OCI-LY7 (cell line): ENCODE data around the gene VPS4A.

Source experiments
- EZH2phosphoT487 ChIP-seq: fragments of 200-600 bp; sonication (generic); IDR thresholded peaks from 2 replicates; pipeline ENCODE4 v1.6.1; 2018; ENCODE audit warnings: low read depth, borderline replicate concordance, mild to moderate bottlenecking, mixed run types, antibody characterized with exemption, low read length, moderate library complexity, mixed read lengths
- TF ChIP-seq, protein P1 (sequence below): fragments of 200-600 bp; sonication (generic); conservative IDR thresholded peaks from 2 replicates; pipeline ENCODE4 v1.5.1; 2014; ENCODE audit warnings: mild to moderate bottlenecking, antibody characterized with exemption, low read length, moderate library complexity, mixed read lengths

DNA sequence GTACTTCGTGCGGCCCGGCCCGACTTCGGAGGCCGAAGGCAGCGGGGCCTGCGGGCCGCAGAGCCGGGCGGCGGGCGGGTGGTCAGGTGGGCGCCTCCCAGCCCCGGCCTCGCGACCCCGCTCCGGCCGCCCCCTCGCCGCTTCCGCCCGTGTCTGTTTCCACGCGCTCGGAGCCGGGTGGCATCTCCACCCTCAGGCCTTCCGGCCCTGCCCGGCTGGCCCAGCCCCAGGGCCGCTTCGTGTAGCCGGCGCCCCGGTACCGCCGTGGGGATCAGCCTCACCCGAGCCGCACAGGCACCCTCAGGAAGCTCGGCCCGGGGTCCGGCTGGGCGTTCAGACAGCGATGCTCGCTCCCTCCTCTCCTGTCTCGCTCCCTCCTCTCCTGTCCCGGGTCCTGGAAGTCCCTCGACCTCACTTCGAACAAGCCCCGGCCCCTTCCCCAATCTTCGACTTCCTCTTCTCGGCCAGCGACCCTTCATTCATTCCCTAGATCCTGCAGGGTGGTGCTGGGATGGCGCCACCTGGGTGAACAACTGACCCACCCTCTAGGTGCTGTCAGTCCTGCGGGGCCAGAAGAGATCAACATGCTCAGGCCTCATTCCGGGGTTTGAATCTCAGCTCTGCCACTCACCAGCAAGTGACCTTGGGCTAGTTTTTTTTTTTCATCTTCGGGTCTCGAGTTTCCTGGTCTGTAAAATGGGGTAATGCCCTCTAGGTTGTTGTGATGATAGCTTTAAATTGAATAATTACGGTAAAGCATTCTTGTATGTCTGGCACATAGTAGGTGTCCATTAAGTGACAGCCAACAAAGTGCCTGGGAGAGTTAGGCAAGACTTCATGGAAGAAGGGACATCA is 610 bp downstream of the VPS4A start:
- TF ChIP-seq, protein P1, sequence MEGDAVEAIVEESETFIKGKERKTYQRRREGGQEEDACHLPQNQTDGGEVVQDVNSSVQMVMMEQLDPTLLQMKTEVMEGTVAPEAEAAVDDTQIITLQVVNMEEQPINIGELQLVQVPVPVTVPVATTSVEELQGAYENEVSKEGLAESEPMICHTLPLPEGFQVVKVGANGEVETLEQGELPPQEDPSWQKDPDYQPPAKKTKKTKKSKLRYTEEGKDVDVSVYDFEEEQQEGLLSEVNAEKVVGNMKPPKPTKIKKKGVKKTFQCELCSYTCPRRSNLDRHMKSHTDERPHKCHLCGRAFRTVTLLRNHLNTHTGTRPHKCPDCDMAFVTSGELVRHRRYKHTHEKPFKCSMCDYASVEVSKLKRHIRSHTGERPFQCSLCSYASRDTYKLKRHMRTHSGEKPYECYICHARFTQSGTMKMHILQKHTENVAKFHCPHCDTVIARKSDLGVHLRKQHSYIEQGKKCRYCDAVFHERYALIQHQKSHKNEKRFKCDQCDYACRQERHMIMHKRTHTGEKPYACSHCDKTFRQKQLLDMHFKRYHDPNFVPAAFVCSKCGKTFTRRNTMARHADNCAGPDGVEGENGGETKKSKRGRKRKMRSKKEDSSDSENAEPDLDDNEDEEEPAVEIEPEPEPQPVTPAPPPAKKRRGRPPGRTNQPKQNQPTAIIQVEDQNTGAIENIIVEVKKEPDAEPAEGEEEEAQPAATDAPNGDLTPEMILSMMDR = peak; percentile 66
- TF ChIP-seq EZH2phosphoT487 = no peak
